Loucy (cell line): ENCODE measurements around the gene CTTNBP2.

Source experiments
- EZH2phosphoT487 ChIP-seq: fragments of 200-600 bp; IDR thresholded peaks from 2 replicates; pipeline ENCODE4 v1.6.1; 2018; ENCODE audit warnings: antibody characterized with exemption, mild to moderate bottlenecking, moderate library complexity, borderline replicate concordance
- TF ChIP-seq, protein P1 (sequence below): fragments of 200-600 bp; sonication (generic); conservative IDR thresholded peaks from 2 replicates; pipeline ENCODE4 v1.5.1; 2014; ENCODE audit warnings: mild to moderate bottlenecking, antibody characterized with exemption, low read length

DNA sequence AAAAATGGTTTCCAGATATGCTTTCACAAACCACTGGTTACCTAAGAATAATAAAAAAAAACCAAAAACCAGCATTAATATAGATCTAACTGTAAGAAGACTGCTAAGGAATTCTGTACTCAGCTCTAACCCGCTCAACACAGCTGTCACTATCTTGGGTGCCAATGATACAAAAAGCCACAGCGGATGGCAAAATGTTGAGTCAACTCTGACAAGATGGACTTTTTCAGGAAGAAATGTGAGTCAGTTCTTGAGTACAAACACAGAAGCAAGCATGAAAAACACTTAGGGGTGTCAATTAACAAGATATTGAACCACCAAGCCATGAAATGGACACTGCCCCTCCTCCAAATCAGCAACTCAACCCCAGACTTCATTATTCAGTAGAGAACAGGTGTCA, 55.0 kb downstream of the CTTNBP2 start:
- TF ChIP-seq, protein P1, sequence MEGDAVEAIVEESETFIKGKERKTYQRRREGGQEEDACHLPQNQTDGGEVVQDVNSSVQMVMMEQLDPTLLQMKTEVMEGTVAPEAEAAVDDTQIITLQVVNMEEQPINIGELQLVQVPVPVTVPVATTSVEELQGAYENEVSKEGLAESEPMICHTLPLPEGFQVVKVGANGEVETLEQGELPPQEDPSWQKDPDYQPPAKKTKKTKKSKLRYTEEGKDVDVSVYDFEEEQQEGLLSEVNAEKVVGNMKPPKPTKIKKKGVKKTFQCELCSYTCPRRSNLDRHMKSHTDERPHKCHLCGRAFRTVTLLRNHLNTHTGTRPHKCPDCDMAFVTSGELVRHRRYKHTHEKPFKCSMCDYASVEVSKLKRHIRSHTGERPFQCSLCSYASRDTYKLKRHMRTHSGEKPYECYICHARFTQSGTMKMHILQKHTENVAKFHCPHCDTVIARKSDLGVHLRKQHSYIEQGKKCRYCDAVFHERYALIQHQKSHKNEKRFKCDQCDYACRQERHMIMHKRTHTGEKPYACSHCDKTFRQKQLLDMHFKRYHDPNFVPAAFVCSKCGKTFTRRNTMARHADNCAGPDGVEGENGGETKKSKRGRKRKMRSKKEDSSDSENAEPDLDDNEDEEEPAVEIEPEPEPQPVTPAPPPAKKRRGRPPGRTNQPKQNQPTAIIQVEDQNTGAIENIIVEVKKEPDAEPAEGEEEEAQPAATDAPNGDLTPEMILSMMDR, result no peak
- TF ChIP-seq EZH2phosphoT487, result no peak
